CD4-positive, alpha-beta T cell (primary cell): ENCODE data around the gene FBXL15. TPM values are rescaled to one million over a fixed set of nuclear protein-coding genes. Genes with fewer than 3 reads are reported as not detected.

Experiments
- ATAC-seq: fragments of 200-7000 bp; cut with Tn5 transposase; one replicate; pipeline ENCODE4 v1.10.0; 2022; ENCODE audit warnings: mild to moderate bottlenecking; ENCODE audit not compliant: poor library complexity
- CTCF ChIA-PET: fragments of 350-600 bp; sonication (Branson Sonifier 250); formaldehyde crosslinking; loops from one replicate; lab custom pipeline; 2021; ENCODE audit warnings: antibody characterized with exemption, inconsistent platforms; lab: Charles Lee
- POLR2A ChIA-PET: fragments of 350-600 bp; sonication (Branson Sonifier 250); formaldehyde crosslinking; loops from one replicate; lab custom pipeline; 2021; ENCODE audit warnings: antibody characterized with exemption, inconsistent platforms; lab: Charles Lee
- DNase-seq, 14 experiments: peaks; one replicate each; pipeline ENCODE4 v3.0.0-alpha.2; 2013 to 2020; ENCODE audit warnings: mixed read lengths in 2 of 14
- H3K27ac ChIP-seq, 2 donors: one replicate each; pipeline versions ENCODE4 v1.5.1 to v1.7.0; 2013; ENCODE audit warnings: low read length in 2 of 2, low read depth in 1 of 2, mild to moderate bottlenecking in 1 of 2
- H3K27me3 ChIP-seq, 2 experiments: 1 replicate in 1 of 2; 2 replicates in 1 of 2; pipeline versions ENCODE4 v1.6.1 to v1.7.0; 2013; ENCODE audit warnings: low read length in 2 of 2, control low read depth in 1 of 2, mild to moderate bottlenecking in 1 of 2, moderate library complexity in 1 of 2; ENCODE audit not compliant: insufficient read depth in 2 of 2, control insufficient read depth in 1 of 2
- H3K36me3 ChIP-seq: one replicate; pipeline ENCODE4 v1.6.1; 2013; ENCODE audit warnings: low read length, control low read depth; ENCODE audit not compliant: insufficient read depth
- H3K4me1 ChIP-seq: one replicate; pipeline ENCODE4 v1.6.1; 2013; ENCODE audit warnings: low read length, control low read depth; ENCODE audit not compliant: insufficient read depth
- H3K4me3 ChIP-seq: one replicate; pipeline ENCODE4 v1.5.1; 2013; ENCODE audit warnings: mild to moderate bottlenecking, low read length, moderate library complexity
- H3K9me3 ChIP-seq, 2 experiments: 1 replicate in 1 of 2; 2 replicates in 1 of 2; pipeline versions ENCODE4 v1.6.1 to v1.7.0; 2013; ENCODE audit warnings: low read length in 2 of 2, mild to moderate bottlenecking in 2 of 2, control low read depth in 1 of 2, moderate library complexity in 1 of 2; ENCODE audit not compliant: control insufficient read depth in 1 of 2, insufficient read depth in 1 of 2
- H3K27ac Mint-ChIP-seq: one replicate; pipeline ENCODE4 v1.8.0; 2020; ENCODE audit warnings: mixed read lengths
- H3K27me3 Mint-ChIP-seq: one replicate; pipeline ENCODE4 v1.8.0; 2021; ENCODE audit warnings: mixed read lengths
- H3K36me3 Mint-ChIP-seq: one replicate; pipeline ENCODE4 v1.8.0; 2021; ENCODE audit warnings: low read depth, mixed read lengths
- H3K4me1 Mint-ChIP-seq: one replicate; pipeline ENCODE4 v1.8.0; 2021; ENCODE audit warnings: low read depth, mixed read lengths
- H3K4me3 Mint-ChIP-seq: one replicate; pipeline ENCODE4 v1.8.0; 2020; ENCODE audit warnings: mild to moderate bottlenecking, mixed read lengths
- H3K9me3 Mint-ChIP-seq: one replicate; pipeline ENCODE4 v1.8.0; 2020; ENCODE audit warnings: mixed read lengths
- intact Hi-C, 2 experiments: fragments of 100-400 bp; cut with DNase I in 1 of 2; cut with micrococcal nuclease in 1 of 2; formaldehyde crosslinking; loops; one replicate each; pipeline versions ENCODE4 v1.15.1 to v1.9.0; 2023 to 2025; cut with DNase I, micrococcal nuclease
- total RNA-seq, 174 experiments: library from RNA in 2 of 174; stranded (reverse) in 2 of 174; gene quantifications; one replicate each; pipeline ENCODE4 v1.2.3 and lab custom pipeline; 2021 to 2026
- TF ChIP-seq, protein P1 (sequence below): fragments of 200-600 bp; IDR thresholded peaks from one replicate; pipeline ENCODE4 v1.8.0; 2022; ENCODE audit warnings: antibody characterized with exemption, mild to moderate bottlenecking

Gene FBXL15
- total RNA-seq, 2 experiments from 2014 or later = 10.2 to 10.4 TPM

DNA sequence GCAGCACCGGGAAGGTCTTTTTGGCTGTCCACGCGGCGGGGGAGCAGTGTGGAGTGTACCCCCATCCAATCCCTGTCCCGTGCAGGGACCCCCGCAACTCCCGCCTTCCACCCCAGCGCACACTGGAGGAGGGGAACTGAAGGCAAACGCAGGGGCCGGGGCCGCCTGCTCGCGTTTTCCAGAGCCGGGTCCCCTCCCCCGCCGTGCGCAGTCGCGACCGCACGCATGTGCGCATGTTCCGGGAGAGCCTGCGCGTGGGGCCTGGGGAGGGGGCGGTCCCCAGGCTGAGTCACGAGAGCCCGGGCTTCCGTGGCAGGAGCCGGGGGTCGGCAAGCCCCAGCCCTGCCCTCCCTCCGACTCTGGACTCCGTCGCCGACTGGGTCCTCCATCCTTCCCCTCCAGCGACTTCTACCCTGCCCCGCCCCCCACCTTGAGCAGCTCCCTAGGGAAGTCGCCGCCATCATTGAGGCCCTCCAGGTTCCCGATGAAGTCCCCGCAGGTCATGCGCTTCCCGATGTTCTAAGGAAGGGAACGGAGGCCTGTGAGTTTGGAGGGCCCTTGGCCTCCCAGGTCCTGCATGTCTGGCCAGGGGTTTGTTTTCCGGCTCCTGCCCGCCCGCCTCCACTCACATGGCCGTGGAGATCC lies 10.1 kb upstream of the FBXL15 start:
- Histone ChIP-seq H3K27me3 (peaks cover 8 to 19% of the 10 kb centered on the region in 2 experiments), H3K4me3 (peak overlapping the region; percentile 54), H3K36me3 (no peaks in the 10 kb centered on the region), H3K4me1 (peaks cover 53% of the 10 kb centered on the region), H3K27ac (no peak overlapping the region), H3K9me3 (peaks cover 0 to 15% of the 10 kb centered on the region in 2 experiments)
- peaks cover 54% of the 10 kb centered on the region for H3K4me1 Mint-ChIP-seq
- ATAC-seq = peak; percentile 41
- peak overlapping the region; percentile 80 for H3K27ac Mint-ChIP-seq
- H3K4me3 Mint-ChIP-seq = peak overlapping the region; percentile 87
- ChIA-PET CTCF (interaction anchor here (1.1 to 2.7 kb wide), 4 partner anchors 10 to 179 kb away, joined by 3 to 13 read pairs (median 6); no protein-coding TSS in a partner anchor), POLR2A (interaction anchor here (1.0 to 3.0 kb wide), 8 partner anchors 10 to 234 kb away, joined by 3 to 48 read pairs (median 6); partner anchors contain the start of genes FBXL15 and NFKB2)
- H3K36me3 Mint-ChIP-seq = peaks cover 15% of the 10 kb centered on the region
- TF ChIP-seq, protein P1, sequence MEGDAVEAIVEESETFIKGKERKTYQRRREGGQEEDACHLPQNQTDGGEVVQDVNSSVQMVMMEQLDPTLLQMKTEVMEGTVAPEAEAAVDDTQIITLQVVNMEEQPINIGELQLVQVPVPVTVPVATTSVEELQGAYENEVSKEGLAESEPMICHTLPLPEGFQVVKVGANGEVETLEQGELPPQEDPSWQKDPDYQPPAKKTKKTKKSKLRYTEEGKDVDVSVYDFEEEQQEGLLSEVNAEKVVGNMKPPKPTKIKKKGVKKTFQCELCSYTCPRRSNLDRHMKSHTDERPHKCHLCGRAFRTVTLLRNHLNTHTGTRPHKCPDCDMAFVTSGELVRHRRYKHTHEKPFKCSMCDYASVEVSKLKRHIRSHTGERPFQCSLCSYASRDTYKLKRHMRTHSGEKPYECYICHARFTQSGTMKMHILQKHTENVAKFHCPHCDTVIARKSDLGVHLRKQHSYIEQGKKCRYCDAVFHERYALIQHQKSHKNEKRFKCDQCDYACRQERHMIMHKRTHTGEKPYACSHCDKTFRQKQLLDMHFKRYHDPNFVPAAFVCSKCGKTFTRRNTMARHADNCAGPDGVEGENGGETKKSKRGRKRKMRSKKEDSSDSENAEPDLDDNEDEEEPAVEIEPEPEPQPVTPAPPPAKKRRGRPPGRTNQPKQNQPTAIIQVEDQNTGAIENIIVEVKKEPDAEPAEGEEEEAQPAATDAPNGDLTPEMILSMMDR = no peak
- peak in 11 of 14 experiments; percentile 33 to 82 (median 63) for DNase-seq
- H3K9me3 Mint-ChIP-seq = no peaks in the 10 kb centered on the region
- intact Hi-C loops = loop anchor here in 1 of 2 experiments (1.0 kb wide), 1 partner anchor 11 kb away; no protein-coding TSS in a partner anchor
- H3K27me3 Mint-ChIP-seq = peaks cover 45% of the 10 kb centered on the region

DNA sequence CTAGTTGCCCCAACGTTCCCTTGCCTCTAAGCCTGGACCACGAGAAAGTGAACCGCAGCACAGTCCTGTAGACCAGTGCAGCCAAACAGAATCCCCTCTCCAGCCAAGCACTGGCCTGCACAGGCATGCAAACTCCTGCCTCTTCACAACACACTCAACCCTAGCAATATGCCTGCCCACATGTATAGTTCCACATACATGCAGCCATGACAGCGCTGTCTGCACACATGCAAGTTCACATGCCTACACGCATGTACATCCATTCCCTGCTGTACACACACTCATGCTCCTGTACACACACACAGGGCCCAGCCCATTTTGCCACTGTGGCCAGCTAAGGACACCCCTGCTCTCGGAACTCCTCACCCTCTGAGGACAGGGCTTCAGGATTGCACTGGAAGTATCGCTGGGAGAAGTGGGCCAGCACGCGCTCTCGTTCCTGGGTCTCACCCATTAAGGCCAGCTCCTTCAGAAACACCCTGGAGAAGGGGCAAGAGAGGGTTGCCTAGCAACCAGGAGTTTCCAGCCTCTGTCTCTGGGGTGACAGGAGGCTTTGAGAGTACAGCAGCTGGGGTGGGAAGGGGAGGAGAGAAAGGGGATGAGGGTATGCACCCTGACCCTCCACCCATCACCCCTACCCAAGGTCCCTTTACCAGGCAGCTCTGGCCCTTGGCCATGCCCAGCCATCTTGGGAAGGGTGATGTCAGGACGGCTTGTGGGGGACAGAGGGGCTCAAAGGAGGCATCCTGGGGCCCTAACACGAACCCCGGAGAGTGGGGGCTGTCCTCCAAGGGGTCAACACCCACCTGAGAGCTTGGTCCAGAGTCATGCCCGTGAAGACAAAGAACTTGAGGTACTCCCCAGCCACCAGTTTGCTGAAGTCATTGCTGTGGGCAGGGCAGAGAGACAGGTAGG lies 9.0 kb upstream of the FBXL15 start:
- Histone ChIP-seq H3K27me3 (peaks cover 11 to 28% of the 10 kb centered on the region in 2 experiments), H3K36me3 (no peaks in the 10 kb centered on the region), H3K4me1 (peaks cover 53% of the 10 kb centered on the region), H3K27ac (no peak overlapping the region), H3K4me3 (no peak overlapping the region), H3K9me3 (peaks cover 0 to 19% of the 10 kb centered on the region in 2 experiments)
- ChIA-PET POLR2A (interaction anchor here (1.0 to 3.0 kb wide), 6 partner anchors 10 to 39 kb away, joined by 3 to 48 read pairs (median 4); partner anchors contain the start of genes CUEDC2 and FBXL15), CTCF (interaction anchor here (1.2 to 2.7 kb wide), 4 partner anchors 11 to 68 kb away, joined by 4 to 13 read pairs (median 6); no protein-coding TSS in a partner anchor)
- no peak for ATAC-seq
- no peaks in the 10 kb centered on the region for H3K9me3 Mint-ChIP-seq
- intact Hi-C loops = no loop called here
- peaks cover 47% of the 10 kb centered on the region for H3K4me1 Mint-ChIP-seq
- H3K27me3 Mint-ChIP-seq = peaks cover 51% of the 10 kb centered on the region
- TF ChIP-seq, protein P1 = no peak
- H3K27ac Mint-ChIP-seq = peak overlapping the region; percentile 80
- peaks cover 7% of the 10 kb centered on the region for H3K36me3 Mint-ChIP-seq
- peak overlapping the region; percentile 85 for H3K4me3 Mint-ChIP-seq
- DNase-seq = peak in 1 of 14 experiments; percentile 31

DNA sequence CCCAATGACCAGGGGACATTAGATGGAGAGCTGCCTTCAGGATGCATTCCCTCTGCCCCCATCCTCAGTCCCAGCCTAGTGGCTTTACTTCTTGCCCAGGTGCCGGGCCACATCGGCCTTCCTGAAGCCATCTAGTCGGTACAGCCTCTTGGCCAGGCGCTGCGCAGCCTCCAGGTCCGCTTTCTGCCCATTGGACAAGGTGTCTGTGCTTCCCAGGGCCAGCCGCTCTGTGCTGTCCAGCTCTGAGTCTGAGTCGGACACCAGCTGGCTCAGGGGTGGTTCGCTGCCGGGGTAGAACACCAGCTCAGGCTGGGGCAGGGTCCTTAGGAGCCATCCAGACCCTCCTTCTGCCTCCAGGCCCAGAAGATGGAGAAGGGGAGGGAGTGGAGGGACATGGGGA lies 8.3 kb upstream of the FBXL15 start:
- Histone ChIP-seq H3K27ac (no peak overlapping the region), H3K27me3 (peaks cover 17 to 31% of the 10 kb centered on the region in 2 experiments), H3K4me1 (peaks cover 53% of the 10 kb centered on the region), H3K9me3 (peaks cover 0 to 22% of the 10 kb centered on the region in 2 experiments), H3K4me3 (no peak overlapping the region), H3K36me3 (no peaks in the 10 kb centered on the region)
- DNase-seq (peak in 1 of 14 experiments; percentile 28), ATAC-seq (no peak)
- intact Hi-C loops = no loop called here
- ChIA-PET CTCF (interaction anchor here (1.2 to 2.5 kb wide), 4 partner anchors 10 to 67 kb away, joined by 4 to 7 read pairs (median 4); no protein-coding TSS in a partner anchor), POLR2A (interaction anchor here (1.2 to 1.7 kb wide), 3 partner anchors 13 to 38 kb away, joined by 3 to 5 read pairs (median 4); partner anchors contain the start of gene CUEDC2)
- H3K36me3 Mint-ChIP-seq = peaks cover 7% of the 10 kb centered on the region
- no peak overlapping the region for H3K4me3 Mint-ChIP-seq
- H3K9me3 Mint-ChIP-seq = no peaks in the 10 kb centered on the region
- peaks cover 56% of the 10 kb centered on the region for H3K27me3 Mint-ChIP-seq
- peak overlapping the region; percentile 52 for H3K27ac Mint-ChIP-seq
- TF ChIP-seq, protein P1 = no peak
- H3K4me1 Mint-ChIP-seq = peaks cover 41% of the 10 kb centered on the region
